Stimulated activated CD8-positive, alpha-beta memory T cell treated with anti-CD3 and anti-CD28 coated beads, Interleukin-4, amount 100 ng/mL, for 1 hour (primary cell): Measurements from ENCODE around the gene LHX6.

Source experiments
- DNase-seq, 2 donors: peaks; one replicate each; pipeline ENCODE4 v3.0.0-alpha.2; 2020; ENCODE audit warnings: low read depth in 2 of 2, low spot score in 1 of 2

LHX6 gene

DNA sequence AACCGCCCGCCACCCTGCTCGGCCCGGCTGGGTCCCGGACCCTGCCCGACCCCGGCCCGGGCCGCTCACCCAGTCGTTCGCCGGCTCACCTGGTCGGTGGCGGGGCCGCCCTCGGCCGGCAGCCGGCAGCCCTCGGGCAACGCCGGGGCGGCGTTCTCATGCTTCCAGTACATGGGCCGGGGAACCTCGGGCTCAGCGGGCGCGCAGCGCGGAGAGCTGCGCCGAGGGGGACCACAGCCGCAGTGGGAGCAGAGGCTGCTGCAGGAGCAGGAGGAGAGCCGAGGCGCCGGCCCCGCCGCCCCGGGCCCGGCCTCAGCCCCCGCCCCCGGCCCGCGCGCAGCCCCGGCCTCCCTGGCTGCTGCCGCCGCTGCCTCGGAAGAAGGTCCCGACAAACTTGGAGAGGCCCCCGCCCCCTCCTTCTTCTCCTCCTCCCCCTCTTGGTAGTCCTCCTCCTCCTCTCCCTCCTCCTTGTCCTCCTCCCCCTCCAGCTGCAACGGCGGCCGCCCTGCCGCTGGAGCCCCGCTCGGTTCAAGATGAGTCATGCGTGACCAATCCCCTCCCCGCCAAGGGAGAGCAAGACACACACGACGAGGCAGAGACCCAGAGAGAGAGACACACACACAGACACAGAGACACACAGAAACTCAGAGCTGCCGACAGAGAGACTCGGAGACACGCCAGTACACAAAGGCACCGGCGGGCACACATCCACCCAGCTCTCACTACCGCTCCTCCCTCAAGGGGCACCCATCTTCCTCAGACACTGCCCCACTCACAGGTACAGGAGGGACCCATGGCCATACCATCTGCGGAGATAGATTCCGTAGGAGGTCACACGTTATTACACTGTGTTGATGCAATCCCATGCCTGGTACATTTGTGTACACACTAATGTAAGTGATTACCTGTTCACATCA lies at the start of gene LHX6:
LHX6 (minus strand) TSS at position 390 of the 917 bp plus-strand sequence; CDS start at position 173, 217 bp downstream.
- no peak for DNase-seq

DNA sequence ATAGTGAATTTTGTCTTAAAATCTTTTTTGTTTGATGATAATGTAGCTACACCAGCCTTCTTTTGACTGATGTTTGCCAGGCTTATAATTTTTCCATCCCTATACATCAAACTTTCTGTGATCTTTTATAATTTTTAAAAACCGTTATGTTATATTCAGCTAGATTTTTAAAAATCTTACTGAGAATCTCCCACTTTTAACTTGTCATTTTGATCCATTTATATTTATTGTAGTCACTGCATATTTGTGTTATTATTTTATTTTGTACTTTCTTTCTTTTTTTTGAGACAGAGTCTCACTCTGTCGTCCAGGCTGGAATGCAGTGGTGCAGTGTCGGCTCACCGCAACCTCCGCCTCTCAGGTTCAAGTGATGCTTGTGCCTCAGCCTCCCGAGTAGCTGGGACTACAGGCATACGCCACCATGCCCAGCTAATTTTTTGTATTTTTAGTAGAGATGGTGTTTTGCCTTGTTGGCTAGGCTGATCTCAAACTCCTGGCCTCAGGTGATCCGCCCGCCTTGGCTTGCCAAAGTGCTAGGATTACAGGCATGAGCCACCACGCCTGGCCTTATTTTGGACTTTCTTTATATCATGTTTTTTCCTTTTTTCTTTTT lies 48.6 kb upstream of the LHX6 start:
- DNase-seq: no peak

- DNase-seq: no peak
Measured at GRCh38 chr9:122276096-122276495, 47.3 kb upstream of the LHX6 start.

- no peak for DNase-seq
Measured at GRCh38 chr9:122274055-122274454, 45.3 kb upstream of the LHX6 start.

DNA sequence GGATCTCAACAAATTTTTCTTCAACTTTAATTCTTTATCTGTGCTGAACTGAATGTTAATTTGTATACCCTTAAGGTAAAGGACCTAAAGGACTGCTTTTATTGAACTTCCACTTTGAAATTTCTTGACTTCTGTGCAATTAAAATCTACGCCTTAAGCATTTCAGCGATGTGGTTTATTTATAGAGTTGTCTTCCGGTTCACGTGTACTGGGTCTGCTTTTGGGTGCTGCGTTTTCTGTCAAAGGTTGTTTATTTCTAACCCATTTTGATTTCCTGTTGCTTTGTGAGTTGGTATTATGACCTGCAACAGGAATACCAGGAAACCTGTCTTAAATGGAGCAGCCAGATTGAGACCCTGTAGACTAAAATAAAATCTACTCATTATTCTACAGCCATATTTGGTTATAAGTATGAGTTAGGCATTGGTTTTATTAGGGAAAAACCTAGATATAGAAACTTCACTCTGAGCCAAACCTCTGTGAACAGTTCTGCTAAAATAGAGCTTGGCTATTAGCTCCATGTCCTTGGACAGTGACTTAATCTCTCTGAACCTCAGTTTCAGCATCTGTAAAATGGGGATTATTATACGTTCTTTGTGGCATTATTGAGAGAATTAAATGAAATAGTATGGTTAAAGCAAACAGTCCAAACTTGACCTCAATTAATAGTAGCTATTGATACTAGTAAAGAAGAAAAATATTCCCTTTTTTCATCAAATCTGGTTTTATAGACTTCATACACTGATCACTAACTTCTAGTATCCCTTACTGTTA lies 39.5 kb upstream of the LHX6 start:
- DNase-seq: no peak

- DNase-seq: no peak
Measured at GRCh38 chr9:122265149-122265915, 36.6 kb upstream of the LHX6 start.

GRCh38 chr9:122264360-122265148 lies 35.8 kb upstream of the LHX6 start, which contains the start of the genes MRRF and RBM18:
TSS of gene MRRF (plus strand) at chr9:122264882. CDS start at chr9:122270892, 6,010 bp downstream.
TSS of gene RBM18 (minus strand) at chr9:122264840. CDS start at chr9:122261492, 3,348 bp downstream.
- peak; percentile 81 for DNase-seq

DNA sequence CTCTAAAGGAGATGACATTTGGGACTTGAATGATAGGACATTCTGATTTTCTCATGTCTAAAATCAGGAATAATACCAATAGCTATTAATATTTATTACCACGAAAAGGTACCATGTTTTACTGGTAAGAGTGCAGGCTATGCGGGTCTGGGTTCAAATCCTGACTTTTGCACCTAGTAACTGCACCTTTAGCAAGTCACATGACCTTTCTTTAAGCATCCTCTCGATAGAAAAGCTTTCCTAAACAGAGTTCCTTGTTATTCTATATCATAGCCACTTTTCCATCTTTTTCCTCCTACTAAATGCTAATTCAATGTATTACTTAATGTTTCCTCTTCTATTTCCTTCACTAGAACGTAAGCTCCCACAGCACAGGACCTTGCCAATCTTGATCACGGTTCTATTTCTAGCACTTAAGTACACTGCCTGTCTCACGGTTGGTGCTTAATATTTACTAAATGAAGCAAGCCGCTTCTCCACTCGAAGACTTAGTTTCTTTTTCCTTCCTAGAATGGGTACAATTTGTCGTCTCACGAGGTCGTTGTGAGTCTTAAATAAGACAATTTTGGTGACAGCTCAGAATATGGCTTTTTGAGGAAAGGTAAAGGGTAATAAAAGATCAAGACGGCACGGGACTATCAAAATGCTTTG lies 35.1 kb upstream of the LHX6 start:
- DNase-seq: no peak

GRCh38 chr9:122262073-122262472 lies 33.3 kb upstream of the LHX6 start:
- no peak for DNase-seq

- DNase-seq: no peak
Measured at GRCh38 chr9:122261469-122261881, 32.7 kb upstream of the LHX6 start.

- no peak for DNase-seq
Measured at GRCh38 chr9:122258886-122259415, 30.2 kb upstream of the LHX6 start.

- DNase-seq: no peak
Measured at GRCh38 chr9:122256206-122256605, 27.4 kb upstream of the LHX6 start.

DNA sequence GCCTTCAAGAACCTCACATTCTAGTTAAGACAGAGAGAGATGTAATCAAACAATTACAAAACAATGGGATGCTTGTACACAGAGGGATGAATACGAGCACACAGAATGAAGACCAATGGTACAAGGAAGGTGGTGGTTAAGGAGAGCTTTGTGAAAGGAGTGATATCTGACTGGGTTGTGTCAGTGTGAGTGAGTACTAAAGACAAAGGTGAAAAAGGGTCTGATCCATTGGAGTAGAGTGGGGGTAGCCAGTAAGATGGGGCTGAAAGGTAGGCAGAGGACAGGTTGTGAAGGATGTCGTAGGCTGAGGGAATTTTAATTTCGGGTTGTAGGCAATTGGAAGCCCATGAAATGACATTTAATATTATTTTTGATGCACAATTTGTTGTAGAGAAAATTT lies 26.0 kb upstream of the LHX6 start:
- no peak for DNase-seq

DNA sequence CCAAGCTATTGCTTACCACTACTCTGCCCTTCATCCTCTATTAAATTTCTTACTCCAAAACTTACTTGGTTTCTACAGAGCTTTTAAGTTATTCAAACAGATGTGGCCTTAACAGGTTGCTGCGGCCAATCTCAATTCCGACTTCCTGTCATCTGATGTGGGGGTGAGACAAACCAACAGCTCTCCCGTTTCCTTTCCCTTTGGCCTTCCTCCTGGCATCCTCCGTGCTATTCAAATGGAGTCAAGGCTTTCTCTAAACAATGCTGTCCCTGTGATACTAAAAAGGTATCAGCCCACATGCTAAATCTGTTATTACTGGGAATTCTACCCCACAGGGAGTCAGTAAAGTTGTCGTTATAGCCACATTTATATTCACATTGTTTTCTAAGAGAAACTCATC lies 24.0 kb upstream of the LHX6 start:
- no peak for DNase-seq

- DNase-seq: no peak
Measured at GRCh38 chr9:122251351-122251750, 22.6 kb upstream of the LHX6 start.

GRCh38 chr9:122248448-122248865 lies 19.7 kb upstream of the LHX6 start:
- no peak for DNase-seq

DNA sequence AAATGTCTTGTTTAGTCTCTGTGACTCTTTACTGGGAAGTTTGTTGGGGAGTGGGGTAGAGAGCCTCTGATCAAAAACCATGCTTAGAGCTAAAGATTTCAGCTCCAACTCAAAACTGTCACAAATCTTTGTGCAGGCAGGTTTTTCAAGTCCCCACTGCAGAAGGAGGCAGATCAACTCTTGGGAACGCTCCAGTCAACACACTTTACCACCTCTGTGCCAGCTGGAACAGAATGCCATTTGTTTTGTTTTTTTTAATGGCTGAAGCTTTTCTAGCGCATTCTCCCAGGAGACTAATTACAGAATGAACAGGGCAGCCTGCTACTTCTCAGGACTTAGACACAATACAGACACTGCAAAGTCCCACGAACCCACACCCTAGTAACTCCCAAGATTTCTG lies 17.9 kb upstream of the LHX6 start:
- DNase-seq: no peak

DNA sequence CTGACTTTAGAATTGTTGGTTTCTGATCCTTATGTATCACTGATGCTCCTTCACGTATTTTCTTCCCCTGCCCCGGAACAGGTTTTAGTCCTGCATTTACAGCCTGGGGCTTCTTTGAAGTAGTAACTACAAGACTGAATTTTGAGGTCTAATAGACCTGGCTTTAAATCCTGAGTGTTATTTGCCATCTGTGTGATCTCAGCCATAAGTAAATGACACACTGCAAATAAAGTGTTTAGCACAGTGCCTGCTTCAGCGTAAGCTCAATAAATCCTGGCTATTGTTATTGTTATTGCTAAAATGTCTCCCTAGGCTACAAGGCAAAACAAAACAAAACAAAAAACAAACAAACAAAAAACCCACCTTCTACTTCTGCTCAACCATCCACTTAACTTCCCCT lies 15.6 kb upstream of the LHX6 start:
- DNase-seq: no peak

DNA sequence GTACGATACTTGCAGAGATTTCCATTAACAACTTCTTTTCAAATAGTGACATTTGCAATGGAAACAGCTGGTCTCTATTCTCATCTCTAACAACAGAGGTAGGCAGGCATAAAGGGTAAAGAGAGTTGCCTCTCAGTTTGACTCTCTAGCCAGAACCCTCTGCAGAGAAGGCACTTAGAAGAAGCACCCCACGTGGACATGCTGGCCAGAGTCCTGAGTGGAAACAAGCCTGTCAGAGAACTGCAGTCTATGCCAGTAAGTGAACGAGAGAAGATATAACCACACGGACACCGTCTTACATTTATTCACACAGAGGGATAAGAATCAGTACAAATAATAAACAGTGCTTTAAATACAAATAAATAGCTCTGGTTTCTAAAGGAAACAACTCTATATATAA lies 11.0 kb upstream of the LHX6 start:
- DNase-seq: no peak
